WTC11 (cell line): Measurements from ENCODE around the gene ISG20L2. TPM values are rescaled to one million over a fixed set of nuclear protein-coding genes. Genes with fewer than 3 reads are reported as not detected.

ENCODE experiments used
- ATAC-seq: fragments of 200-7000 bp; cut with Tn5 transposase; 2 replicates; pipeline ENCODE4 v1.10.0; 2021; ENCODE audit warnings: mild to moderate bottlenecking, moderate library complexity
- CTCF ChIA-PET: fragments of 300-600 bp; sonication (Branson Sonifier 250); formaldehyde crosslinking; loops from one replicate; lab custom pipeline; 2021; ENCODE audit warnings: antibody characterized with exemption; lab: Charles Lee
- POLR2A ChIA-PET: fragments of 350-600 bp; sonication (Branson Sonifier 250); formaldehyde crosslinking; loops from one replicate; lab custom pipeline; 2021; ENCODE audit warnings: antibody characterized with exemption; lab: Charles Lee
- DNase-seq: peaks from one replicate; pipeline ENCODE4 v3.0.0; 2021; ENCODE audit warnings: low spot score
- H3K27ac Mint-ChIP-seq: 2 replicates; pipeline ENCODE4 v1.8.0; 2021; ENCODE audit warnings: mixed read lengths
- H3K27me3 Mint-ChIP-seq: 2 replicates; pipeline ENCODE4 v1.8.0; 2021; ENCODE audit warnings: low read depth, mild to moderate bottlenecking, moderate library complexity, mixed read lengths
- H3K36me3 Mint-ChIP-seq: 2 replicates; pipeline ENCODE4 v1.8.0; 2021; ENCODE audit warnings: mixed read lengths
- H3K4me1 Mint-ChIP-seq: 2 replicates; pipeline ENCODE4 v1.8.0; 2022; ENCODE audit warnings: mixed read lengths
- H3K4me3 Mint-ChIP-seq: 2 replicates; pipeline ENCODE4 v1.8.0; 2021; ENCODE audit warnings: mild to moderate bottlenecking, moderate library complexity, mixed read lengths
- H3K9me3 Mint-ChIP-seq: 2 replicates; pipeline ENCODE4 v1.8.0; 2021; ENCODE audit warnings: mixed read lengths
- FOXJ3 ChIP-seq: sonication (generic); formaldehyde crosslinking; IDR thresholded peaks from 2 replicates; pipeline ENCODE4 v1.9.0; 2021; ENCODE audit warnings: missing genetic modification reagents, mild to moderate bottlenecking, borderline replicate concordance
- FOXP1 ChIP-seq: sonication (generic); formaldehyde crosslinking; IDR thresholded peaks from 2 replicates; pipeline ENCODE4 v1.8.0; 2022; ENCODE audit warnings: missing genetic modification reagents, mild to moderate bottlenecking, moderate library complexity, borderline replicate concordance
- GTF2I ChIP-seq: fragments of 250-450 bp; sonication (Bioruptor Pico); conservative IDR thresholded peaks from 2 replicates; pipeline ENCODE4 v1.4.0; 2021; ENCODE audit warnings: mild to moderate bottlenecking
- KAT7 ChIP-seq: sonication (generic); formaldehyde crosslinking; IDR thresholded peaks from 2 replicates; pipeline ENCODE4 v1.8.1; 2023; ENCODE audit warnings: missing genetic modification reagents, mild to moderate bottlenecking, borderline replicate concordance
- MYBL2 ChIP-seq: sonication (generic); formaldehyde crosslinking; IDR thresholded peaks from 2 replicates; pipeline ENCODE4 v1.8.1; 2023; ENCODE audit warnings: mild to moderate bottlenecking, moderate library complexity, missing genetic modification reagents
- NFYB ChIP-seq: sonication (generic); formaldehyde crosslinking; conservative IDR thresholded peaks from 2 replicates; pipeline ENCODE4 v1.8.0; 2022; ENCODE audit warnings: low read depth, missing genetic modification reagents
- NR3C1 ChIP-seq: sonication (generic); formaldehyde crosslinking; conservative IDR thresholded peaks from 2 replicates; pipeline ENCODE4 v1.8.1; 2023; ENCODE audit warnings: low read depth, mild to moderate bottlenecking, missing genetic modification reagents
- OVOL2 ChIP-seq: fragments of 250-450 bp; sonication (Bioruptor Pico); IDR thresholded peaks from 2 replicates; pipeline ENCODE4 v1.9.0; 2021; ENCODE audit warnings: mild to moderate bottlenecking, borderline replicate concordance
- RELA ChIP-seq: sonication (generic); formaldehyde crosslinking; IDR thresholded peaks from 2 replicates; pipeline ENCODE4 v1.8.1; 2022; ENCODE audit warnings: missing genetic modification reagents, mild to moderate bottlenecking, borderline replicate concordance
- SMAD4 ChIP-seq: sonication (generic); formaldehyde crosslinking; IDR thresholded peaks from 2 replicates; pipeline ENCODE4 v1.8.0; 2022; ENCODE audit warnings: mild to moderate bottlenecking, missing genetic modification reagents
- SP1 ChIP-seq: sonication (generic); formaldehyde crosslinking; conservative IDR thresholded peaks from 2 replicates; pipeline ENCODE4 v1.8.1; 2022; ENCODE audit warnings: missing genetic modification reagents
- TEAD1 ChIP-seq: sonication (generic); formaldehyde crosslinking; IDR thresholded peaks from 2 replicates; pipeline ENCODE4 v1.8.0; 2022; ENCODE audit warnings: mild to moderate bottlenecking, missing genetic modification reagents
- ZNF317 ChIP-seq: sonication (generic); formaldehyde crosslinking; IDR thresholded peaks from 2 replicates; pipeline ENCODE4 v1.8.1; 2023; ENCODE audit warnings: low read depth, mild to moderate bottlenecking, moderate library complexity, missing genetic modification reagents, borderline replicate concordance
- total RNA-seq: library from RNA; stranded (reverse); gene quantifications from 3 replicates; pipeline ENCODE4 v1.2.3, GENCODE V29; 2021
- TF ChIP-seq, protein P1 (sequence below): sonication (generic); formaldehyde crosslinking; IDR thresholded peaks from 2 replicates; pipeline ENCODE4 v1.8.0; 2022; ENCODE audit warnings: mild to moderate bottlenecking, missing genetic modification reagents
- TF ChIP-seq, protein P2 (sequence below): fragments of 250-450 bp; sonication (Bioruptor Pico); conservative IDR thresholded peaks from 2 replicates; pipeline ENCODE4 v1.9.0; 2021; ENCODE audit warnings: mild to moderate bottlenecking
- TF ChIP-seq, protein P3 (sequence below): fragments of 250-450 bp; sonication (Bioruptor Pico); IDR thresholded peaks from 2 replicates; pipeline ENCODE4 v1.9.0; 2021; ENCODE audit warnings: moderate library complexity, mild to moderate bottlenecking, inconsistent platforms, borderline replicate concordance
- TF ChIP-seq, protein P4 (sequence below): sonication (generic); formaldehyde crosslinking; IDR thresholded peaks from 2 replicates; pipeline ENCODE4 v1.8.1; 2023; ENCODE audit warnings: mild to moderate bottlenecking, missing genetic modification reagents
- TF ChIP-seq, protein P5 (sequence below): sonication (generic); formaldehyde crosslinking; IDR thresholded peaks from 2 replicates; pipeline ENCODE4 v1.8.0; 2022; ENCODE audit warnings: mild to moderate bottlenecking, missing genetic modification reagents
- TF ChIP-seq, protein P6 (sequence below): sonication (generic); formaldehyde crosslinking; IDR thresholded peaks from 2 replicates; pipeline ENCODE4 v1.8.1; 2023; ENCODE audit warnings: mild to moderate bottlenecking, missing genetic modification reagents
- TF ChIP-seq, protein P7 (sequence below): sonication (generic); formaldehyde crosslinking; conservative IDR thresholded peaks from 2 replicates; pipeline ENCODE4 v1.8.1; 2022; ENCODE audit warnings: mild to moderate bottlenecking, missing genetic modification reagents

The ISG20L2 gene
- total RNA-seq, 1 experiment from 2014 or later, result 43.8 TPM

DNA sequence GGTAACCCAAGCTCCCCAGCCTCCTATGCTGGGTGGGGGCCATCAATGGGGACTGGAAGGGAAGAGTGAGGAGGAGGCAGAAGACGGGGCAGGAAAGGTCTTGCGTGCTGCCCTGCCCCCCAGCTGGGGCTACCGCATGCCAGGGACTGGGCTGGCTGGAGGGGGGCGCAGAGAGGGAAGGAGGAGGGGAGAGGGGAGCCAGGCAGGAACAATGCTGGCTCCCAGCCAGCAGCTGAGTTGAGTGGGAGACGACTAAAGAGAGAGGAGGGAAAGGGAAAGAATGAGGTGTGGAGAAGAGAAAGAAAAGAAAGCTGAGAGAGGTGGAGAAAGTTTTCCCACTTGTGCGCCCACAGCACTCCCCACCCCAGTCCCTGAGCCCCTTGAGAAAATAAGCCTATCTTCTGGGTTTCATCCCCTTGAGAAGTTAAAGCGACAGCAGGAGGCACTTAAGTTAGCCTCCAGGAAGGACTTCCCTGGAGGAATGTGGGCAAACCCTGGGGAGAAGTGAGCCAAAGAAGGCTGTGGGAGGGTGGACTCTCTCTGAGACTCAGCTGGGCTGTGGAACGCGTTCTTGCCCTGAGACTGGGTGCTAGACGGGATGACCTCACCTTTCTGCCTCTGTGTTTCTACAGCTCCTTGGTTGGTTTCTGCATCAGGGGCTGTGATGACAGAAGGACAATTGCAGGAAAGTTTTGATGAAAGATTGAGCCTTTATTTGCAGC lies 38.5 kb downstream of the ISG20L2 start:
- H3K36me3 Mint-ChIP-seq, result no peaks in the 10 kb centered on the region
- CTCF ChIA-PET, result interaction anchor here (0.6 to 17.1 kb wide), 61 partner anchors 7 to 237 kb away, joined by 3 to 1553 read pairs (median 6); partner anchors contain the start of genes BCAN, CRABP2, HAPLN2 and HDGF
- no peaks in the 10 kb centered on the region for H3K9me3 Mint-ChIP-seq
- TF ChIP-seq, protein P1, sequence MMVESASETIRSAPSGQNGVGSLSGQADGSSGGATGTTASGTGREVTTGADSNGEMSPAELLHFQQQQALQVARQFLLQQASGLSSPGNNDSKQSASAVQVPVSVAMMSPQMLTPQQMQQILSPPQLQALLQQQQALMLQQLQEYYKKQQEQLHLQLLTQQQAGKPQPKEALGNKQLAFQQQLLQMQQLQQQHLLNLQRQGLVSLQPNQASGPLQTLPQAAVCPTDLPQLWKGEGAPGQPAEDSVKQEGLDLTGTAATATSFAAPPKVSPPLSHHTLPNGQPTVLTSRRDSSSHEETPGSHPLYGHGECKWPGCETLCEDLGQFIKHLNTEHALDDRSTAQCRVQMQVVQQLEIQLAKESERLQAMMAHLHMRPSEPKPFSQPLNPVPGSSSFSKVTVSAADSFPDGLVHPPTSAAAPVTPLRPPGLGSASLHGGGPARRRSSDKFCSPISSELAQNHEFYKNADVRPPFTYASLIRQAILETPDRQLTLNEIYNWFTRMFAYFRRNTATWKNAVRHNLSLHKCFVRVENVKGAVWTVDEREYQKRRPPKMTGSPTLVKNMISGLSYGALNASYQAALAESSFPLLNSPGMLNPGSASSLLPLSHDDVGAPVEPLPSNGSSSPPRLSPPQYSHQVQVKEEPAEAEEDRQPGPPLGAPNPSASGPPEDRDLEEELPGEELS, result no peak
- TF ChIP-seq GTF2I (CRISPR knock-in tag), result peak; percentile 95
- TF ChIP-seq, all 79 proteins: peak for 1
- Mint-ChIP-seq H3K27ac (peak overlapping the region; percentile 25; the same call in 1 of the 2 replicates), H3K27me3 (peaks cover 7% of the 10 kb centered on the region; the same call in 1 of the 2 replicates), H3K4me3 (peak overlapping the region; percentile 74), H3K4me1 (peaks cover 59% of the 10 kb centered on the region)
- ATAC-seq, result no peak
- no peak for DNase-seq
- POLR2A ChIA-PET, result interaction anchor here (0.9 to 8.0 kb wide), 15 partner anchors 9 to 170 kb away, joined by 3 to 195 read pairs (median 5); partner anchors contain the start of genes CRABP2, HDGF, ISG20L2 and METTL25B

DNA sequence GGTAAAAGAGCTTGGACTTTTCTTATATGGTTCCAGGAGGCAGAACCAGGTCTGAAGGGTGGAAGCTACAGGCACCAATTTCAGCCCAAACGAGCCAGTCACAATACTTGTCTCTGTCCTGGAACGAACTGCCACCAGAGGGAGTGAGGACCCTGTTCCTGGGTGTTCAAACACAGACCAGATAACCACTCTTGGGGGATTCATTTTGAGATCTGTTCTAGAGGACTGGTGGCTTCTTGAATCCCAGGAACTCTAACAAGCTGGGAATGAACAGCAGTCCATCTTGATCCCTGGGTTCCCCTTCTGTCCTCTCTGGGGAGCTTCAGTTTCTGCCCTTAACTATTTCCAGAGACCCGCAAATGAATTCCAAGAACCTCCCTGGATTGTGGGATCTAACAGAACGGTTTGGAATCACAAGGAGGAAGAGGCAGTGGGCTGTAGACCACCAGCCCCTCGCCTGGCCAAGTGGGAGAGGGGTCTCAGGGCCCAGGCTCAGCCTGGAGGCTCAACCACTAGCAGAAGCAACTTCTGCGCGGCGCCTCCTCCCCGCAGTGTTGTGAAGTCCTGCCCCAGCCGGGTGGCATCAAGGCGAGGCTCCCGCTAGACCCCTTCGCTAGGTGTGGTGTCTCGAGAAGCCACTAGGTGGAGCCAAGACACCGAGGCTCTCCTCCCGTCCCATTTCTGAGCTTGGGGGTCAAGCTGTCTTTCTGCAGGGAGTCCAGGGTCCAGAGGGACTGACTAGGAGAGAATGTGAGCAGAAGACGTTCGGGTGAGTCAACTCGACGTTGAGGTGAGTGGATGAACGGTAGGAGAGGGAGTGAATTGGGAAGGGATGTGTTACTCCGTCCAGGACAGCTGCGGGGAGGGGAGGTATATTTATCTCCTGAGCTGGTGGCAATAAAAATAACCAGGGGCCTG lies 39.3 kb downstream of the ISG20L2 start:
- Mint-ChIP-seq H3K4me1 (peaks cover 57% of the 10 kb centered on the region), H3K36me3 (no peaks in the 10 kb centered on the region), H3K27ac (peak overlapping the region; percentile 25; the same call in 1 of the 2 replicates), H3K9me3 (no peaks in the 10 kb centered on the region), H3K27me3 (peaks cover 7% of the 10 kb centered on the region; the same call in 1 of the 2 replicates), H3K4me3 (peak overlapping the region; percentile 74)
- ATAC-seq (peak; percentile 51), DNase-seq (peak; percentile 90)
- POLR2A ChIA-PET, result interaction anchor here (0.6 to 8.0 kb wide), 14 partner anchors 10 to 171 kb away, joined by 3 to 195 read pairs (median 5); partner anchors contain the start of genes CRABP2, HDGF, ISG20L2 and METTL25B
- CTCF ChIA-PET, result interaction anchor here (0.6 to 17.1 kb wide), 67 partner anchors 8 to 238 kb away, joined by 3 to 1553 read pairs (median 5); partner anchors contain the start of genes BCAN, CRABP2, HAPLN2 and HDGF
- no peak for TF ChIP-seq NFYB (CRISPR knock-in tag)
- TF ChIP-seq MYBL2 (CRISPR knock-in tag), result no peak
- TF ChIP-seq, protein P2, sequence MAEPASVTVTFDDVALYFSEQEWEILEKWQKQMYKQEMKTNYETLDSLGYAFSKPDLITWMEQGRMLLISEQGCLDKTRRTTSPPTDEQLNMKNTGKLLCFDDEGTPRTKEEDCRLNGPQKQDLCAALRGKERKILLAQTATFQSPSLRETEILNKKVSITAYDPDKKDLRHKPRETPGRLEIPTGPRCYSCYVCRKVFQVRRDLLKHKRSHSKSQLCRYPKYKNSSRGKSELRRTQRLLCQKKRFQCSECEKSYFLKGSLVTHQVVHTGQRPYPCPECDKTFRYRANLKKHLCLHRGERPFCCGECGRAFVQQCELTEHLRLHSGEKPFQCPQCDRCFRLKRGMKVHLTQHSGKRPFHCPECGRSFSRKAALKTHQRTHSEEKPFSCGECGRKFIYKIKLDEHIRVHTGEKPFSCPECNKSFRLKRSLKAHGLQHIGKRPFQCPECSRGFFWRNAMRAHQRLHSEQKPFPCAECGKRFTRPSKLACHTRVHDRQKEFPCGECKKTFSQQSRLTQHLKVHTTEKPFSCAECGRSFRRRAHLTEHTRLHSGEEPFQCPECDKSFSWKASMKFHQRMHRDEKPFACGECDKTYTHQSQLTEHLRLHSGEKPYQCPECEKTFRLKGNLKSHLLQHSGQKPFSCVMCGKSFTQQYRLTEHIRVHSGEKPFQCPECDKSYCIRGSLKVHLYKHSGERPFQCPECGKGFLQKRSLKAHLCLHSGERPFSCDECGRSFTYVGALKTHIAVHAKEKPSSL (CRISPR knock-in tag), result no peak
- no peak for TF ChIP-seq NR3C1 (CRISPR knock-in tag)
- no peak for TF ChIP-seq SMAD4
- no peak for TF ChIP-seq ZNF317
- TF ChIP-seq SP1 (CRISPR knock-in tag), result peak; percentile 58; the same call in 1 of the 2 replicates
- no peak for TF ChIP-seq RELA (CRISPR knock-in tag)
- TF ChIP-seq FOXP1, result peak; percentile 53; the same call in 1 of the 2 replicates
- TF ChIP-seq, protein P3, sequence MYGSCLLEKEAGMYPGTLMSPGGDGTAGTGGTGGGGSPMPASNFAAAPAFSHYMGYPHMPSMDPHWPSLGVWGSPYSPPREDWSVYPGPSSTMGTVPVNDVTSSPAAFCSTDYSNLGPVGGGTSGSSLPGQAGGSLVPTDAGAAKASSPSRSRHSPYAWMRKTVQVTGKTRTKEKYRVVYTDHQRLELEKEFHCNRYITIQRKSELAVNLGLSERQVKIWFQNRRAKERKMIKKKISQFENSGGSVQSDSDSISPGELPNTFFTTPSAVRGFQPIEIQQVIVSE (CRISPR knock-in tag), result no peak
- TF ChIP-seq FOXJ3 (CRISPR knock-in tag), result no peak
- TF ChIP-seq, protein P4, sequence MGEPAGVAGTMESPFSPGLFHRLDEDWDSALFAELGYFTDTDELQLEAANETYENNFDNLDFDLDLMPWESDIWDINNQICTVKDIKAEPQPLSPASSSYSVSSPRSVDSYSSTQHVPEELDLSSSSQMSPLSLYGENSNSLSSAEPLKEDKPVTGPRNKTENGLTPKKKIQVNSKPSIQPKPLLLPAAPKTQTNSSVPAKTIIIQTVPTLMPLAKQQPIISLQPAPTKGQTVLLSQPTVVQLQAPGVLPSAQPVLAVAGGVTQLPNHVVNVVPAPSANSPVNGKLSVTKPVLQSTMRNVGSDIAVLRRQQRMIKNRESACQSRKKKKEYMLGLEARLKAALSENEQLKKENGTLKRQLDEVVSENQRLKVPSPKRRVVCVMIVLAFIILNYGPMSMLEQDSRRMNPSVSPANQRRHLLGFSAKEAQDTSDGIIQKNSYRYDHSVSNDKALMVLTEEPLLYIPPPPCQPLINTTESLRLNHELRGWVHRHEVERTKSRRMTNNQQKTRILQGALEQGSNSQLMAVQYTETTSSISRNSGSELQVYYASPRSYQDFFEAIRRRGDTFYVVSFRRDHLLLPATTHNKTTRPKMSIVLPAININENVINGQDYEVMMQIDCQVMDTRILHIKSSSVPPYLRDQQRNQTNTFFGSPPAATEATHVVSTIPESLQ (CRISPR knock-in tag), result no peak
- TF ChIP-seq, protein P5, sequence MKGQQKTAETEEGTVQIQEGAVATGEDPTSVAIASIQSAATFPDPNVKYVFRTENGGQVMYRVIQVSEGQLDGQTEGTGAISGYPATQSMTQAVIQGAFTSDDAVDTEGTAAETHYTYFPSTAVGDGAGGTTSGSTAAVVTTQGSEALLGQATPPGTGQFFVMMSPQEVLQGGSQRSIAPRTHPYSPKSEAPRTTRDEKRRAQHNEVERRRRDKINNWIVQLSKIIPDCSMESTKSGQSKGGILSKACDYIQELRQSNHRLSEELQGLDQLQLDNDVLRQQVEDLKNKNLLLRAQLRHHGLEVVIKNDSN (CRISPR knock-in tag), result no peak
- TF ChIP-seq OVOL2 (CRISPR knock-in tag), result no peak
- TF ChIP-seq, protein P6, sequence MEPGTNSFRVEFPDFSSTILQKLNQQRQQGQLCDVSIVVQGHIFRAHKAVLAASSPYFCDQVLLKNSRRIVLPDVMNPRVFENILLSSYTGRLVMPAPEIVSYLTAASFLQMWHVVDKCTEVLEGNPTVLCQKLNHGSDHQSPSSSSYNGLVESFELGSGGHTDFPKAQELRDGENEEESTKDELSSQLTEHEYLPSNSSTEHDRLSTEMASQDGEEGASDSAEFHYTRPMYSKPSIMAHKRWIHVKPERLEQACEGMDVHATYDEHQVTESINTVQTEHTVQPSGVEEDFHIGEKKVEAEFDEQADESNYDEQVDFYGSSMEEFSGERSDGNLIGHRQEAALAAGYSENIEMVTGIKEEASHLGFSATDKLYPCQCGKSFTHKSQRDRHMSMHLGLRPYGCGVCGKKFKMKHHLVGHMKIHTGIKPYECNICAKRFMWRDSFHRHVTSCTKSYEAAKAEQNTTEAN, result no peak
- no peak for TF ChIP-seq KAT7
- TF ChIP-seq, protein P7, sequence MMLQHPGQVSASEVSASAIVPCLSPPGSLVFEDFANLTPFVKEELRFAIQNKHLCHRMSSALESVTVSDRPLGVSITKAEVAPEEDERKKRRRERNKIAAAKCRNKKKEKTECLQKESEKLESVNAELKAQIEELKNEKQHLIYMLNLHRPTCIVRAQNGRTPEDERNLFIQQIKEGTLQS, result no peak
- 0 out of 2 replicates have a peak, but pooled peaks have one; percentile 32 for TF ChIP-seq TEAD1 (CRISPR knock-in tag)
